ENCODE data around the gene DENND2D. TPM values are rescaled to one million over a fixed set of nuclear protein-coding genes. Genes with fewer than 3 reads are reported as not detected.

Gene DENND2D
- polyA plus RNA-seq, 12 donors, result 0.67 to 15.1 (median 1.5) TPM; not detected in 1

DNA sequence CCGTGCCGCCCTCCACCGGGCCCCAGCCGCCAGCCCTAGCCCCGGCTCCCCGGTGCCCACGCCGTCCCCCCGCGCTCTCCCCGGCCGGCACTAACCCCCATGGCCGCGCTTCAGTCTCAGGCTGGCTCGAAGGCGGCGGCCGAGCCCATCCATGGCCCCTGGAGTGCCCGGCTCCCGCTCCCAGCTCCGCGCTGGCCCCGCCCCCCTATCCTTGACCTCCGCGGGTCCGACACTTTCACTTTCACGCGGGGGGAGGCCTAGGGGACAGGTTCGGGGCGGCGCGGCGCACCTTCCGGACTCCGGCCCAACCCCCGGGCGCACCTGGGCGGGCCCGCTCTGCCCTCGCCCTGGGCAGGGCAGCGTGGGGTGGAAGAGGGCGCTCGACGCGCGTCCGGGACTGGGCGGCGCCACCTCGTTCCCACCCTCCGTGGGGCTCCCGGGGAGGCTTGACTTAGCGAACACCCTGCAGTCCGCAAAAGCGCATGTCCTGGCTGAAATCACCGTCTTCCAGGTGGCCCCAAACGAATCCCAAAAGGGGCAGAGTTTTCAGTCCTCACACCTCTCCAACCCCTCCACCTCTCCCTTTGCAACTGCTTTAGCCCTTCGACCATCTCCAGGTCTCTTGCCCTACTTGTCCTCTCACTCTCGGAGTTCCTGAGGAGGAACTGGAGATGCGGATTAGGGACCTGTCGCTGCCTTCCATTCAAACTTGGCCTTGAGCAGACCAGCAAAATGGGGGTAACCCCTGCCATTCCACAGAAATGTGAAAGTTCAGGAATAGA, 3.9 kb upstream of the DENND2D start:
- no peak for DNase-seq

- DNase-seq, result no peak
Observed at GRCh38 chr1:111203681-111204200, 3.3 kb upstream of the DENND2D start.

GRCh38 chr1:111202707-111203623, 2.5 kb upstream of the DENND2D start:
- DNase-seq, result no peak

DNA sequence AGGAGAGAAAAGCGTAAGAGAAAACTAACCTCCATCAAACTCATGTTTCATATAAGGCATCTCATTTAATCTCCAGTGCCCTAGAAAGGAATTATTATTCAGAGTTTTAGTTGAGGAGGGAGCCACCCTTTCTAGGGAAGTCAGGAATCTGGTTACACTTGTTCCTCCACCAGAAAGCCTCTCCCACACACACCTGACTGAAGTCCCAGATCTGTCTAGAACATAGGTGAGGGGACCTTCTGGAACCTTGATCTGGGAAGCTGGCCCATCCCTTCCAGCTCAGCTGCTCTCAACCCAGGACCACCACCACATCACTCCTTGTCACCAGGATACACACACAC, 1.9 kb upstream of the DENND2D start:
- no peak for DNase-seq

- DNase-seq, result no peak
Observed at GRCh38 chr1:111201275-111202090, 1.0 kb upstream of the DENND2D start.

- no peak for DNase-seq
Observed at GRCh38 chr1:111200802-111201161, 336 bp upstream of the DENND2D start.

- DNase-seq, result no peak
Observed at GRCh38 chr1:111199329-111199728, 1.1 kb downstream of the DENND2D start.

GRCh38 chr1:111198836-111199235, 1.6 kb downstream of the DENND2D start:
- DNase-seq, result no peak

GRCh38 chr1:111197598-111198284, 2.7 kb downstream of the DENND2D start:
- DNase-seq, result no peak

DNA sequence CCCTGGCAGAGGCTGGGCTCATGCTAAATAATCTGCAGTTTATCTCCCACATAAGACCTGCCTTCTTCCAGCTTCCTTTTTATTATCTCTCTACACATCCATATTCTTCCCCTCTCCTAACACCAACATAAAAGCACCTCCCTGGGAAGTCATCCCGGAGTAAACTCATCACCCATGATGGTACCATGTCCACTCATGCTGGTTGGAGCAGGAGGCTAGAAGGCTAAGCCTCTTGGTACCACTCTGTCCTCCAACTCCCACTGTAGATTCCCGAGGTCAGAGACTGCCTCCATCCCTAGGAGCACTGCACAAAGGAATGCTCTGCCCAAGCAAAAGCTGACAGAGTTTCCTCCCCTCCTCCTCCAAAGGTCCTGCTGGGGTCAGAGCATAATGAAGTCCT, 4.2 kb downstream of the DENND2D start:
- no peak for DNase-seq

DNA sequence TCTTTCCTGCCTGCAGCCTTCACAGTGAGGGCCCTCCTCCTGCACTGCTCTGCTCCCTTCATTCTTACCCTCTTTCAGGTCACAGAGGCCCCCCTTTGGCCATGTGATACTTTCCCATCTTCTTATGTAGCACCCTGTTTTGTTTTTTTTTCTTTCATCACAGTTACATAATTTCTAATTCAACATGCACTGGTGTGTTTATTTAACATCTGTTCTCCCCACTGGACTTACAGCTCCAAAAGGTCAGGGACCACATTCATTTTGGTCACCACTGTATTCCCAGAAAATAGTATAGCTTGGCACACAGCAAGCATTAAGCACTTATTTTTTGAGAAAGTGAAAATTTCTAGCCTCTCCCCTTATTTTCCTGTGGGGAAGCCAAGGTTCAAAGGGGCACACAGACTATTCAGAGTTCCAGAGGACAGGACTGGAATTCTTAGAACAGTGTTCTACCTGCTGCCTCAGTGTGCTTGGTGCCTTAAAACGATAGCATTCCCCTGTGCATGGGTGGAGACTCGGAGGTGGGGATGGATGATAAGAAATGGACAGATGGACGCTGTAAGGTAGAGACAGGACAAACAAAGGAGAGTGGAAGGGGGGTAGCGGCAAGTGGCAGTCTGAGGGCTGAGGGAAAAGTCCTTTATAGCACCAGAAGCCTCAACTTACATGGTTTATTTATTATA, 5.3 kb downstream of the DENND2D start:
- no peak for DNase-seq

DNA sequence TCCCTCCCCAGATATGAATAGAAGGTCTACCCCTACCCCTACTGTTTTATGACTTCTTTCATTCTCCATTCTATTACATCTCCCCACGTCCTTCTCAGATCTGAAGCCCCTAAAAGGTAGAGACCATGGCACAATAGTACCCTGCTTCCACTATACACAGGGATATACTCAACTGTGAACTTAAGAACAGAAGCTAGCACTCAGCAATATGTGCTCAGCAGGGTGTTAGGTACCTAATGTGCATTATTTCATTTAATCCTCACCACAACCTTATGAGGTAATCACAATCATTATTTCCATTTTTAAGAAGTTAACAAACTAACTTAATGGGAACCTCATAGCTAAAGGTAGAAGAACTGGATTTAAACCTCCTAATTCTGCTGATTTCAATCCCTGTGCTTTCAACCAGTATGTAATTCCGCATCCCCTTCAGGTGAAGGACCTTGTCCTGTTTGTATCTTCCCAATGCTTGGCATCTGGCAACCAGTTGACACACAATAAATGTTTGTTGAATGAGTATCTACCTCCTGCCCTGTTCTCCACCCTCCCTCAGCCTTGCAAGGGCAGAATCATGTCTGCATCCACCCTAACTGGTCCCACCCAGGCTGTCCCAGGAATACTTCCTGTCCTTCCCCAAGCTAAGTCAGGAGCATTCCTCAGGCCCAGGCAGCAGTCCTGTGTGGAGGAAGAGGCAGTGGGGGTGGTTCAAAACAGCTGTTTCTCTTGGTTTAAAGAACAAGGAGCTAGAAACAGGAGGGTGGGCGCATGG, 6.5 kb downstream of the DENND2D start:
- no peak for DNase-seq

GRCh38 chr1:111192658-111193519, 7.6 kb downstream of the DENND2D start:
- DNase-seq, result no peak

DNA sequence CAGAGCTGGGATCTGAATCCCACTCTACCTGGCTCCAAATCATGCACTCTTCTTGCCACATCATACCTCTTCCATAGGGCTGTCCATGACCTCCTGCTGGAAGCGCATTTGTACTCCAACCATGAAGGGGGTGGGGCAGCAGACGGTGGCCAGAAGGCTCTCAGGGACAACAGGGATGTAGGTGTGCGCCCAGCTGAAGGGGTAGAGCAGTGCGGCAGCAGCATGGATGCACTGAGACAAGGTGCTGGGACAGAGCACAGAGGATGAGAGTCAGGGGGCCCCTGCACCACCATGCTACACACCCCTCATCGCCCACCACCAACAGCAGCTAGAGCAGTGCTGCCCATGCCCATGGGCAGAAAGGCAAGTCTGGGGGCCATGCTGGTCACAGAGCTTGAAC, 8.4 kb downstream of the DENND2D start:
- DNase-seq, result no peak

GRCh38 chr1:111191496-111191895, 8.9 kb downstream of the DENND2D start:
- no peak for DNase-seq

DNA sequence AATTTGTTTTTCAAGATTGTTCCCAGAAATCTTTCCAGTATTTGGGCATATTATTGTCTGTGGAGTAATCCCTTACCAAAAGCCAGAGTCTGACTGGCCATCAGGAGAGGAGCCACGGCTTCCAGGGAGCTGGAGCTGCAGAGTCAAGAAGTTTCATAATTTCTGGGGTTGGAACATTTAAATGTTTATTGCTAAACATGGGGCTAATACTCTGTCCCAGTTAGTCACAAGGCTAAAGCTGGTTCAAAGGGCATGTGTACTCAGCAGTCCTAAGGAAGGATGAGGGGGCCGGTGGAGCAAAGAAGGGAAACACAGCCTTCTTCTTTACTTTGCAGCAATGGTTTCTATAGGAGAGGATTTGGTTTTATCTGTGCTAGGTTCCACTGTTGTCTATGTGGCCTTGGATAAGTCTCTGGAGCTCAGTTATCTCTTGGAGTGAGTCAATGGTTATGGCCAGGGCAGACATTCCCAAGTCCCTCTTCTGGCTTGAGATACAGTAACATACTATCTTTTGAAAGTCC, 9.5 kb downstream of the DENND2D start:
- no peak for DNase-seq

- DNase-seq, result no peak
Observed at GRCh38 chr1:111184663-111185062, 15.8 kb downstream of the DENND2D start.

- no peak for DNase-seq
Observed at GRCh38 chr1:111183308-111184069, 17.0 kb downstream of the DENND2D start.
